Kidney (tissue), 14 donors: ENCODE data around the gene FTCD. TPM values are rescaled to one million over a fixed set of nuclear protein-coding genes. Genes with fewer than 3 reads are reported as not detected.

Experiments used
- DNase-seq, 5 donors: peaks; one replicate each; pipeline ENCODE4 v3.0.0-alpha.2; 2013 to 2020
- FAIRE-seq: peaks from 2 replicates; lab custom pipeline; 2012; peaks lifted over from hg19 to GRCh38; lab: Jason Lieb, UNC
- H3K27ac ChIP-seq, 2 donors: one replicate each; pipeline ENCODE4 v1.7.0; 2013; ENCODE audit warnings: low read depth in 2 of 2, low read length in 2 of 2, inconsistent platforms in 1 of 2
- H3K27me3 ChIP-seq: one replicate; pipeline ENCODE4 v1.7.1; 2013; ENCODE audit warnings: low read length, inconsistent platforms; ENCODE audit not compliant: control insufficient read depth, insufficient read depth
- H3K36me3 ChIP-seq, 3 donors: one replicate each; pipeline versions ENCODE4 v1.7.0 to v1.7.1; 2013; ENCODE audit warnings: low read length in 3 of 3, control low read depth in 1 of 3, inconsistent platforms in 1 of 3; ENCODE audit not compliant: insufficient read depth in 3 of 3, control insufficient read depth in 2 of 3
- H3K4me1 ChIP-seq, 3 donors: one replicate each; pipeline versions ENCODE4 v1.7.0 to v1.7.1; 2013; ENCODE audit warnings: low read length in 3 of 3, inconsistent platforms in 1 of 3, low read depth in 1 of 3; ENCODE audit not compliant: control insufficient read depth in 2 of 3, insufficient read depth in 2 of 3
- H3K4me3 ChIP-seq, 3 donors: one replicate each; pipeline versions ENCODE4 v1.7.0 to v1.8.1; 2013; ENCODE audit warnings: low read length in 3 of 3, control low read depth in 1 of 3, inconsistent platforms in 1 of 3
- H3K9ac ChIP-seq, 3 donors: one replicate each; pipeline versions ENCODE4 v1.7.0 to v1.7.1; 2013; ENCODE audit warnings: low read length in 3 of 3, control low read depth in 1 of 3, inconsistent platforms in 1 of 3
- H3K9me3 ChIP-seq, 3 donors: one replicate each; pipeline versions ENCODE4 v1.7.0 to v1.7.1; 2013; ENCODE audit warnings: low read length in 3 of 3, control low read depth in 1 of 3, inconsistent platforms in 1 of 3; ENCODE audit not compliant: control insufficient read depth in 2 of 3, insufficient read depth in 1 of 3
- CTCF ChIP-seq: IDR thresholded peaks from 3 replicates; pipeline ENCODE4 v1.5.1; 2012; ENCODE audit warnings: mild to moderate bottlenecking, moderate library complexity, borderline replicate concordance; ENCODE audit not compliant: insufficient read depth; ENCODE audit errors: extremely low read depth
- intact Hi-C: fragments of 100-400 bp; cut with DNase I; formaldehyde crosslinking; loops from one replicate; pipeline ENCODE4 v1.11.1; 2022
- polyA plus RNA-seq: library from polyadenylated mRNA; stranded (reverse); fragments of 350-450 nt; fragmentation: Illumina TruSeq; extraction: RNeasy Lipid Tissue Mini Kit (QIAGEN cat#74804); gene quantifications from one replicate; pipeline ENCODE4 v1.2.3, GENCODE V29; 2014; ENCODE audit warnings: low read depth, low replicate concordance; ENCODE audit not compliant: insufficient read depth
- total RNA-seq: library from RNA; stranded (reverse); fragmentation: NEBNext Ultra II Directional; extraction: Animal tissue kit (Norgen Biotek cat#: 25700); gene quantifications from one replicate; pipeline ENCODE4 v1.2.1, GENCODE V29; 2021
- donor health status: control.
- donor health status: control.
- donor health status: control.
- donor health status: control.
- donor health status: control.
- donor health status: DM: yes; HTN: yes; CAD: no.
- donor health status: Normal renal cell carcinoma (clear cell type).

FTCD gene
- total and polyA plus RNA-seq, 2 donors from 2014 or later = 51.6 to 273 TPM

GRCh38 chr21:46111193-46111571 lies 44.2 kb downstream of the FTCD start:
- FAIRE-seq (no peak), DNase-seq (peak in 3 of 5 donors; percentile 7 to 64 (median 31))
- no peaks in the 10 kb centered on the region for H3K4me1 ChIP-seq
- no peak overlapping the region for H3K9ac ChIP-seq
- H3K4me3 ChIP-seq = no peak overlapping the region
- peaks cover 0 to 7% (median 3%) of the 10 kb centered on the region in 3 donors for H3K9me3 ChIP-seq
- no peak for TF ChIP-seq CTCF
- H3K36me3 ChIP-seq = peaks cover 0 to 5% (median 0%) of the 10 kb centered on the region in 3 donors
- intact Hi-C loops = no loop called here
- no peaks in the 10 kb centered on the region for H3K27me3 ChIP-seq
- no peak overlapping the region for H3K27ac ChIP-seq

GRCh38 chr21:46110499-46111192 lies 44.7 kb downstream of the FTCD start:
- peaks cover 0 to 7% (median 3%) of the 10 kb centered on the region in 3 donors for H3K9me3 ChIP-seq
- H3K27me3 ChIP-seq = no peaks in the 10 kb centered on the region
- H3K9ac ChIP-seq = no peak overlapping the region
- H3K27ac ChIP-seq = no peak overlapping the region
- no peak for TF ChIP-seq CTCF
- peaks cover 0 to 5% (median 0%) of the 10 kb centered on the region in 3 donors for H3K36me3 ChIP-seq
- no peak for FAIRE-seq
- no peaks in the 10 kb centered on the region for H3K4me1 ChIP-seq
- intact Hi-C loops = no loop called here
- peak in 2 of 5 donors; percentile 26 to 39 for DNase-seq
- H3K4me3 ChIP-seq = no peak overlapping the region

GRCh38 chr21:46109313-46110221 lies 45.8 kb downstream of the FTCD start:
- no peak overlapping the region for H3K27ac ChIP-seq
- no peak for FAIRE-seq
- peaks cover 0 to 2% (median 0%) of the 10 kb centered on the region in 3 donors for H3K36me3 ChIP-seq
- intact Hi-C loops = loop anchor here (10.0 kb wide), 1 partner anchor 135 kb away; no protein-coding TSS in a partner anchor
- no peaks in the 10 kb centered on the region for H3K4me1 ChIP-seq
- no peak overlapping the region for H3K4me3 ChIP-seq
- H3K9me3 ChIP-seq = peaks cover 0 to 4% (median 3%) of the 10 kb centered on the region in 3 donors
- DNase-seq = peak in 2 of 5 donors; percentile 28 to 59
- H3K27me3 ChIP-seq = no peaks in the 10 kb centered on the region
- H3K9ac ChIP-seq = no peak overlapping the region
- no peak for TF ChIP-seq CTCF
